GM12878 (cell line): Measurements from ENCODE around the gene IPCEF1. TPM values are rescaled to one million over a fixed set of nuclear protein-coding genes. Genes with fewer than 3 reads are reported as not detected.
A peak's percentile ranks its signal among the peaks of the same experiment; 100 is the strongest.

Experiments
- ATAC-seq: fragments of 200-7000 bp; cut with Tn5 transposase; 3 replicates; pipeline ENCODE4 v1.9.1; 2020; ENCODE audit warnings: mild to moderate bottlenecking, moderate library complexity
- BruUV-seq: library from RNA; stranded (reverse); fragments of 400-500 nt; replicated peaks from 2 replicates; lab custom pipeline; 2021; lab: Mats Ljungman, UMichigan
- CTCF ChIA-PET: fragments of 300-600 bp; sonication (Branson Sonifier 250); formaldehyde crosslinking; extraction: SDS; loops from one replicate; lab custom pipeline; 2021; ENCODE audit warnings: inconsistent platforms; lab: Yijun Ruan, JAX
- POLR2A ChIA-PET: fragments of 350-600 bp; formaldehyde crosslinking; extraction: SDS; loops from one replicate; lab custom pipeline; 2021; ENCODE audit warnings: inconsistent platforms; lab: Charles Lee
- RAD21 ChIA-PET: fragments of 300-600 bp; sonication (Branson Sonifier 250); formaldehyde crosslinking; loops from one replicate; lab custom pipeline; 2023; ENCODE audit warnings: antibody characterized with exemption; ENCODE audit not compliant: unreplicated experiment; lab: Charles Lee
- SMC1A ChIA-PET: fragments of 300-600 bp; sonication (Branson Sonifier 250); formaldehyde crosslinking; loops from one replicate; lab custom pipeline; 2023; ENCODE audit not compliant: unreplicated experiment, uncharacterized antibody; lab: Charles Lee
- DNase-seq: peaks from one replicate; pipeline ENCODE4 v3.0.0-alpha.2; 2011; ENCODE audit warnings: low read depth, low spot score
- FAIRE-seq: peaks from 3 replicates; lab custom pipeline; 2011; peaks lifted over from hg19 to GRCh38; lab: Jason Lieb, UNC
- H2AFZ ChIP-seq: 2 replicates; pipeline ENCODE4 v1.6.0; 2011; ENCODE audit warnings: low read depth, low read length, control low read depth; ENCODE audit not compliant: control insufficient read depth
- H3K27ac ChIP-seq: 2 replicates; pipeline ENCODE4 v1.5.1; 2011; ENCODE audit warnings: control low read depth; ENCODE audit not compliant: control insufficient read depth, insufficient read depth
- H3K27me3 ChIP-seq, 2 experiments: replicated peaks in 1 of 2; 2 replicates each; pipeline versions ENCODE4 v1.6.0 to v1.6.1; 2011; ENCODE audit warnings: low read length in 1 of 2; ENCODE audit not compliant: control insufficient read depth in 2 of 2, insufficient read depth in 2 of 2
- H3K36me3 ChIP-seq, 2 experiments: 2 replicates each; pipeline ENCODE4 v1.5.1; 2011; ENCODE audit warnings: low read length in 1 of 2; ENCODE audit not compliant: control insufficient read depth in 2 of 2, insufficient read depth in 2 of 2
- H3K4me1 ChIP-seq: 2 replicates; pipeline ENCODE4 v1.6.1; 2011; ENCODE audit warnings: mild to moderate bottlenecking, low read length, moderate library complexity, mixed read lengths; ENCODE audit not compliant: control insufficient read depth, insufficient read depth
- H3K4me2 ChIP-seq: 2 replicates; pipeline ENCODE4 v1.6.0; 2011; ENCODE audit warnings: control low read depth; ENCODE audit not compliant: control insufficient read depth, insufficient read depth
- H3K4me3 ChIP-seq: fragments of 200-600 bp; sonication (generic); 2 replicates; pipeline ENCODE4 v1.5.1; 2016
- H3K79me2 ChIP-seq: 2 replicates; pipeline ENCODE4 v1.6.0; 2011; ENCODE audit warnings: low read length; ENCODE audit not compliant: control insufficient read depth, insufficient read depth
- H3K9ac ChIP-seq: 2 replicates; pipeline ENCODE4 v1.8.0; 2011; ENCODE audit warnings: low read length, control low read depth, mixed read lengths; ENCODE audit not compliant: control insufficient read depth, insufficient read depth
- H3K9me3 ChIP-seq: replicated peaks from 3 replicates; pipeline ENCODE4 v1.5.1; 2011; ENCODE audit warnings: mild to moderate bottlenecking, low read length; ENCODE audit not compliant: control insufficient read depth, insufficient read depth
- H4K20me1 ChIP-seq: 2 replicates; pipeline ENCODE4 v1.6.0; 2011; ENCODE audit not compliant: control insufficient read depth, insufficient read depth
- ATF7 ChIP-seq: fragments of 450-650 bp; IDR thresholded peaks from 2 replicates; pipeline ENCODE4 v1.6.1; 2016; ENCODE audit warnings: low read depth, mild to moderate bottlenecking
- CEBPB ChIP-seq, 2 experiments: fragments of 150-350 bp in 1 of 2; IDR thresholded peaks; 2 replicates each; pipeline ENCODE4 v1.6.1; 2012 to 2014; ENCODE audit warnings: low read depth in 2 of 2, low read length in 2 of 2, borderline replicate concordance in 1 of 2, inconsistent platforms in 1 of 2
- CHD2 ChIP-seq: IDR thresholded peaks from 2 replicates; pipeline ENCODE4 v1.6.1; 2011; ENCODE audit warnings: low read depth, low read length, improper control_type of control experiment, borderline replicate concordance
- ETV6 ChIP-seq, 2 experiments: fragments of 450-650 bp in 1 of 2; IDR thresholded peaks in 1 of 2; conservative IDR thresholded peaks in 1 of 2; 2 replicates each; pipeline ENCODE4 v1.6.1; 2014; ENCODE audit warnings: antibody characterized with exemption in 1 of 2, borderline replicate concordance in 1 of 2, low read depth in 1 of 2, mild to moderate bottlenecking in 1 of 2, moderate library complexity in 1 of 2
- IKZF1 ChIP-seq: fragments of 450-650 bp; conservative IDR thresholded peaks from 2 replicates; pipeline ENCODE4 v1.6.1; 2017; ENCODE audit warnings: antibody characterized with exemption, mild to moderate bottlenecking
- IKZF2 ChIP-seq, 2 experiments: fragments of 450-650 bp; IDR thresholded peaks; 2 replicates each; pipeline ENCODE4 v1.6.1; 2017; ENCODE audit warnings: mild to moderate bottlenecking in 2 of 2, moderate library complexity in 2 of 2
- MTA2 ChIP-seq: fragments of 450-650 bp; IDR thresholded peaks from 2 replicates; pipeline ENCODE4 v1.6.1; 2016; ENCODE audit warnings: low read depth, mild to moderate bottlenecking, moderate library complexity
- NBN ChIP-seq: fragments of 450-650 bp; IDR thresholded peaks from 2 replicates; pipeline ENCODE4 v1.6.1; 2016
- SRF ChIP-seq, 2 experiments: IDR thresholded peaks; 2 replicates each; pipeline ENCODE4 v1.6.1; 2011; ENCODE audit warnings: low read depth in 2 of 2, low read length in 2 of 2, mild to moderate bottlenecking in 1 of 2, moderate library complexity in 1 of 2
- STAT3 ChIP-seq: IDR thresholded peaks from 2 replicates; pipeline ENCODE4 v1.6.1; 2011; ENCODE audit warnings: low read depth, low read length, improper control_type of control experiment
- YBX1 ChIP-seq: fragments of 450-650 bp; IDR thresholded peaks from 2 replicates; pipeline ENCODE4 v1.6.1; 2016; ENCODE audit warnings: antibody characterized with exemption
- ZNF384 ChIP-seq: IDR thresholded peaks from 2 replicates; pipeline ENCODE4 v1.6.1; 2012; ENCODE audit warnings: low read depth, mild to moderate bottlenecking, low read length, improper control_type of control experiment, borderline replicate concordance
- WGBS: methylation state at CpG from one replicate; pipeline ENCODE4 v1.1.6; 2016; ENCODE audit warnings: low lambda C conversion rate; ENCODE audit not compliant: insufficient replicate concordance, insufficient coverage; ENCODE audit errors: missing lambda C conversion rate; 5-methylcytosine and 5-hydroxymethylcytosine counted together
- in situ Hi-C: fragments of 300-500 bp; cut with MboI; formaldehyde crosslinking; loops from 9 replicates; pipeline ENCODE4 v1.14.3; 2018; ENCODE audit warnings: mixed read lengths
- intact Hi-C: fragments of 100-400 bp; cut with micrococcal nuclease; formaldehyde crosslinking; loops from one replicate; pipeline ENCODE4 v1.14.2; 2022; ENCODE audit not compliant: unreplicated experiment
- polyA plus RNA-seq, 11 experiments: library from polyadenylated mRNA; depleted of rRNA in 4 of 11; unstranded in 6 of 11; stranded (reverse) in 5 of 11; fragments of >200 nt; fragmentation: Nextera tagmentation in 4 of 11; fragmentation: Illumina TruSeq in 1 of 11; extraction: Ambion mirVana in 4 of 11; extraction: Trizol in 1 of 11; gene quantifications; 1 replicate in 1 of 11; 2 replicates in 10 of 11; pipeline versions ENCODE4 v1.2.1 to v1.2.3, GENCODE V29; 2011 to 2016; ENCODE audit warnings: inconsistent platforms in 2 of 11, missing spikeins in 2 of 11, low read depth in 1 of 11
- total RNA-seq, 4 experiments: library from RNA; depleted of rRNA in 3 of 4; stranded (reverse); fragments of >200 nt in 3 of 4; fragmentation: Illumina TruSeq in 1 of 4; extraction: Trizol in 1 of 4; gene quantifications; 2 replicates each; pipeline versions ENCODE4 v1.2.1 to v1.2.3, GENCODE V29; 2013 to 2021
- TF ChIP-seq, protein P1 (sequence below): fragments of 450-650 bp; IDR thresholded peaks from 2 replicates; pipeline ENCODE4 v1.6.1; 2016; ENCODE audit warnings: mild to moderate bottlenecking
- TF ChIP-seq, protein P2 (sequence below): fragments of 450-650 bp; IDR thresholded peaks from 2 replicates; pipeline ENCODE4 v1.6.1; 2017; ENCODE audit warnings: low read depth, mild to moderate bottlenecking, moderate library complexity

IPCEF1 gene
- total and polyA plus RNA-seq, 10 of the 15 experiments (the other 5 are each of a cell fraction or from before 2014, with no cell fraction given): 1.3 to 137 (median 4.2) TPM

DNA sequence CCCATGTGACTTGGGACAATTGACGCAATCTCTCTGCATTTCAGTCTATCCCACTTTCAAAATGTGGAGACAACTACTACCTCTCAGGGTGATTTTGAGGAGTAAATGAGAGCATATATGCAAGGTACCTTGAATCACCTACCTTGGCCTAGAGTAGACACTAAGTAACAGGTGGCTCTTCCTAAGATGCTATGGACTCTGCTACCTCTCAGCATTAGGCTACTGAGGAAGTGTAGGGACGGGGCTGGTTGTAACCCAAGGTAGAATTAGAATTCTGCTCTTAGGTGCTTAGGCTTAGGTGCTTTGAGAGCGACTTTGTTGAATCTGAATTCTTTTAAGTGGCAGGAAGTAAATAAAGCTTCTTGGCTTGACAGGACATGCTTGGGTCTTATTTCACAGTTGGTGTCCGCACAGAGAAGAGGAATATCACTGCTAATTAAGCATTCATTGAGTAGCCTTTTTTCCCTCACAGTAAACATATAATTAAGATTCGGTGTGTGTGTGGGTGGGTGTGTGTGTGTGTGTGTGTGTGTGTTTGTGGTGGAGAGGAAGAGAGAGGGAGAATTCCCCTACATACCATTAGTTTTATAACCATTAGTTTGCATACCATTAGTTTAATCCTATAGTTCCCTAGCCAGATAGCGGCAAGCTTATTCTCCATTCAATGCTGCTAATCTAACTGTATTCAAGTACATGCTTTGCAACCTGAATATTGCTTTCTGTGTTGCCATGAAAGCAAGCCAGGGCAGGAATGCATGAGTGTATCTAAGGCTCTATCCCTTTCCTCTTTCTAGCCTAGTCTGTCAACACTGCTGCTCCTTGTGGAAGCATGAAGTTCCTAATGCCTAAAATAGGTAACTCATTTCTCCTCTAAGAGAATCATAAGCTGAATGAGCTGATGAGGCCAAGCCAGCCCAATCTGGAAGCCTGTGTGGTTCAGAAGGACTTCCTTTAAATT is 112.5 kb downstream of the IPCEF1 start:
- DNase-seq (no peak), FAIRE-seq (peak; percentile 7), ATAC-seq (peak; percentile 5)
- 59% methylated on average over 6 of the region's 6 CpGs for WGBS
- Histone ChIP-seq H3K27ac (peak overlapping the region; percentile 78), H3K27me3 (no peaks in the 10 kb centered on the region), H2AFZ (no peak overlapping the region), H3K9ac (peak overlapping the region; percentile 77), H3K4me3 (peak overlapping the region; percentile 76), H3K9me3 (no peaks in the 10 kb centered on the region; the same call in 2 of the 3 replicates), H3K4me1 (peaks cover 11% of the 10 kb centered on the region), H4K20me1 (no peaks in the 10 kb centered on the region), H3K36me3 (peaks cover 0 to 4% of the 10 kb centered on the region in 2 experiments; a peak in 1 of 4 replicates), H3K4me2 (peak overlapping the region; percentile 74), H3K79me2 (peaks cover 78% of the 10 kb centered on the region)
- RAD21 ChIA-PET: interaction anchor here (1.0 to 6.6 kb wide), 7 partner anchors 9 to 87 kb away, joined by 3 to 70 read pairs (median 7); no protein-coding TSS in a partner anchor
- no TSS peak for BruUV-seq
- in situ Hi-C loops (loop anchor here (25.0 kb wide), 1 partner anchor 1257 kb away; the partner anchor contains the start of gene FBXO5), intact Hi-C loops (no loop called here)
- CTCF ChIA-PET: interaction anchor here (1.1 to 8.2 kb wide), 7 partner anchors 11 to 87 kb away, joined by 3 to 90 read pairs (median 5); no protein-coding TSS in a partner anchor
- SMC1A ChIA-PET: interaction anchor here (0.6 to 10.6 kb wide), 11 partner anchors 10 to 112 kb away, joined by 3 to 152 read pairs (median 5); partner anchors contain the start of gene IPCEF1
- POLR2A ChIA-PET: interaction anchor here (0.7 to 3.0 kb wide), 5 partner anchors 10 to 83 kb away, joined by 3 to 17 read pairs (median 3); no protein-coding TSS in a partner anchor
- TF ChIP-seq YBX1: no peak
- TF ChIP-seq MTA2: peak; percentile 80
- peak; percentile 58 for TF ChIP-seq IKZF1
- peak; percentile 42; the same call in 1 of the 2 replicates for TF ChIP-seq ATF7
- no peak for TF ChIP-seq ZNF384
- no peak for TF ChIP-seq SRF (IDR thresholded peaks at IDR 0.05; ENCODE audit: low read depth in 2 of 2, low read length in 2 of 2)
- peak; percentile 28 to 71; a peak in 3 of 4 replicates for TF ChIP-seq IKZF2 (IDR thresholded peaks at IDR 0.05)
- no peak for TF ChIP-seq ETV6 (conservative IDR thresholded peaks at IDR 0.05 in 1 of 2, IDR thresholded peaks at IDR 0.05 in 1 of 2; ENCODE audit: borderline replicate concordance in 1 of 2, low read depth in 1 of 2)
- TF ChIP-seq CHD2: no peak
- no peak for TF ChIP-seq CEBPB (IDR thresholded peaks at IDR 0.05; ENCODE audit: borderline replicate concordance in 1 of 2, low read depth in 2 of 2, low read length in 2 of 2)
- 0 out of 2 replicates have a peak, but pooled peaks have one; percentile 49 for TF ChIP-seq NBN
- TF ChIP-seq, protein P1, sequence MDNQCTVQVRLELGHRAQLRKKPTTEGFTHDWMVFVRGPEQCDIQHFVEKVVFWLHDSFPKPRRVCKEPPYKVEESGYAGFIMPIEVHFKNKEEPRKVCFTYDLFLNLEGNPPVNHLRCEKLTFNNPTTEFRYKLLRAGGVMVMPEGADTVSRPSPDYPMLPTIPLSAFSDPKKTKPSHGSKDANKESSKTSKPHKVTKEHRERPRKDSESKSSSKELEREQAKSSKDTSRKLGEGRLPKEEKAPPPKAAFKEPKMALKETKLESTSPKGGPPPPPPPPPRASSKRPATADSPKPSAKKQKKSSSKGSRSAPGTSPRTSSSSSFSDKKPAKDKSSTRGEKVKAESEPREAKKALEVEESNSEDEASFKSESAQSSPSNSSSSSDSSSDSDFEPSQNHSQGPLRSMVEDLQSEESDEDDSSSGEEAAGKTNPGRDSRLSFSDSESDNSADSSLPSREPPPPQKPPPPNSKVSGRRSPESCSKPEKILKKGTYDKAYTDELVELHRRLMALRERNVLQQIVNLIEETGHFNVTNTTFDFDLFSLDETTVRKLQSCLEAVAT: 0 out of 2 replicates have a peak, but pooled peaks have one; percentile 16
- TF ChIP-seq STAT3: no peak
- TF ChIP-seq, protein P2, sequence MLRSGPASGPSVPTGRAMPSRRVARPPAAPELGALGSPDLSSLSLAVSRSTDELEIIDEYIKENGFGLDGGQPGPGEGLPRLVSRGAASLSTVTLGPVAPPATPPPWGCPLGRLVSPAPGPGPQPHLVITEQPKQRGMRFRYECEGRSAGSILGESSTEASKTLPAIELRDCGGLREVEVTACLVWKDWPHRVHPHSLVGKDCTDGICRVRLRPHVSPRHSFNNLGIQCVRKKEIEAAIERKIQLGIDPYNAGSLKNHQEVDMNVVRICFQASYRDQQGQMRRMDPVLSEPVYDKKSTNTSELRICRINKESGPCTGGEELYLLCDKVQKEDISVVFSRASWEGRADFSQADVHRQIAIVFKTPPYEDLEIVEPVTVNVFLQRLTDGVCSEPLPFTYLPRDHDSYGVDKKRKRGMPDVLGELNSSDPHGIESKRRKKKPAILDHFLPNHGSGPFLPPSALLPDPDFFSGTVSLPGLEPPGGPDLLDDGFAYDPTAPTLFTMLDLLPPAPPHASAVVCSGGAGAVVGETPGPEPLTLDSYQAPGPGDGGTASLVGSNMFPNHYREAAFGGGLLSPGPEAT: peak; percentile 29; the same call in 1 of the 2 replicates
